A549 (cell line): ENCODE results near the gene TXNDC9. TPM values are rescaled to one million over a fixed set of nuclear protein-coding genes. Genes with fewer than 3 reads are reported as not detected.
A peak's percentile ranks its signal among the peaks of the same experiment; 100 is the strongest.

Experiments used
- ATAC-seq, 2 experiments: fragments of 200-7000 bp in 1 of 2; fragments of >200 bp in 1 of 2; cut with Nextera tagmentation in 1 of 2; cut with Tn5 transposase in 1 of 2; 3 replicates each; pipeline versions ENCODE4 v1.8.0 to v1.9.1; 2018 to 2020; ENCODE audit warnings: mild to moderate bottlenecking in 1 of 2, moderate library complexity in 1 of 2
- CTCF ChIA-PET: fragments of 300-600 bp; sonication (Branson Sonifier 250); formaldehyde crosslinking; extraction: SDS; loops from one replicate; lab custom pipeline; 2021; ENCODE audit warnings: antibody characterized with exemption, inconsistent platforms; lab: Yijun Ruan, JAX
- POLR2A ChIA-PET: fragments of 350-600 bp; formaldehyde crosslinking; extraction: SDS; loops from one replicate; lab custom pipeline; 2021; ENCODE audit warnings: antibody characterized with exemption, inconsistent platforms; lab: Yijun Ruan, JAX
- DNase-seq, 2 experiments: peaks; one replicate each; pipeline versions ENCODE4 v3.0.0 to v3.0.0-alpha.2; 2011 to 2016; ENCODE audit warnings: low read depth in 1 of 2, low spot score in 1 of 2
- FAIRE-seq: peaks from 2 replicates; lab custom pipeline; 2011; peaks lifted over from hg19 to GRCh38; lab: Jason Lieb, UNC
- H3K27ac ChIP-seq, 2 experiments: fragments of >200 bp; sonication (Bioruptor Twin); formaldehyde crosslinking; 3 replicates each; pipeline ENCODE4 v1.5.1; 2016 to 2017
- H3K4me1 ChIP-seq: fragments of >200 bp; sonication (Bioruptor Twin); formaldehyde crosslinking; 3 replicates; pipeline ENCODE4 v1.6.1; 2016
- H3K4me2 ChIP-seq: fragments of >200 bp; sonication (Bioruptor Twin); formaldehyde crosslinking; 3 replicates; pipeline ENCODE4 v1.6.1; 2016
- H3K4me3 ChIP-seq: fragments of >200 bp; sonication (Bioruptor Twin); formaldehyde crosslinking; 3 replicates; pipeline ENCODE4 v1.5.1; 2016
- H3K9me3 ChIP-seq: fragments of >200 bp; sonication (Bioruptor Twin); formaldehyde crosslinking; 3 replicates; pipeline ENCODE4 v1.6.1; 2016
- CBX8 ChIP-seq: fragments of 200-600 bp; sonication (generic); IDR thresholded peaks from 2 replicates; pipeline ENCODE4 v1.6.1; 2016
- CEBPB ChIP-seq, 2 experiments: fragments of >200 bp in 1 of 2; sonication (Bioruptor Twin) in 1 of 2; formaldehyde crosslinking in 1 of 2; IDR thresholded peaks; 2 replicates each; pipeline ENCODE4 v1.6.1; 2012 to 2016
- CHD2 ChIP-seq: fragments of 150-350 bp; IDR thresholded peaks from 2 replicates; pipeline ENCODE4 v1.6.1; 2014; ENCODE audit warnings: low read length; ENCODE audit not compliant: partially characterized antibody
- GATA3 ChIP-seq: IDR thresholded peaks from 2 replicates; pipeline ENCODE4 v1.6.1; 2012; ENCODE audit warnings: borderline replicate concordance
- HOXB13 ChIP-seq: fragments of 250-450 bp; sonication (Bioruptor Pico); IDR thresholded peaks from 2 replicates; pipeline ENCODE4 v1.5.0; 2020; ENCODE audit warnings: low read depth, mild to moderate bottlenecking, moderate library complexity
- JUN ChIP-seq, 2 experiments: fragments of >200 bp; sonication (Bioruptor Twin); formaldehyde crosslinking; IDR thresholded peaks; 2 replicates in 1 of 2; 3 replicates in 1 of 2; pipeline ENCODE4 v1.6.1; 2016 to 2017
- KDM1A ChIP-seq: fragments of 200-600 bp; sonication (generic); IDR thresholded peaks from 2 replicates; pipeline ENCODE4 v1.6.1; 2016; ENCODE audit warnings: low read depth, mild to moderate bottlenecking
- KDM5A ChIP-seq: fragments of 200-600 bp; sonication (generic); IDR thresholded peaks from 2 replicates; pipeline ENCODE4 v1.6.1; 2016; ENCODE audit warnings: antibody characterized with exemption, mild to moderate bottlenecking
- MAFK ChIP-seq: fragments of 450-650 bp; IDR thresholded peaks from 2 replicates; pipeline ENCODE4 v1.6.1; 2014; ENCODE audit not compliant: partially characterized antibody
- NFE2L2 ChIP-seq: fragments of 150-350 bp; conservative IDR thresholded peaks from 2 replicates; pipeline ENCODE4 v1.6.1; 2014; ENCODE audit warnings: low read length
- PHF8 ChIP-seq: fragments of 200-600 bp; sonication (generic); IDR thresholded peaks from 2 replicates; pipeline ENCODE4 v1.6.1; 2016; ENCODE audit warnings: low read depth, mild to moderate bottlenecking, antibody characterized with exemption, moderate library complexity, borderline replicate concordance
- POLR2A ChIP-seq: IDR thresholded peaks from 2 replicates; pipeline ENCODE4 v1.6.1; 2012; ENCODE audit warnings: mild to moderate bottlenecking, low read length
- RFX5 ChIP-seq: fragments of 450-650 bp; IDR thresholded peaks from 2 replicates; pipeline ENCODE4 v1.7.1; 2014; ENCODE audit warnings: antibody characterized with exemption, mild to moderate bottlenecking, moderate library complexity
- TP53 ChIP-seq: fragments of 250-450 bp; sonication (Bioruptor Pico); IDR thresholded peaks from 2 replicates; pipeline ENCODE4 v1.5.0; 2021; ENCODE audit warnings: mild to moderate bottlenecking, moderate library complexity
- ZFP36 ChIP-seq: fragments of 450-650 bp; IDR thresholded peaks from 2 replicates; pipeline ENCODE4 v1.6.1; 2014; ENCODE audit warnings: borderline replicate concordance; ENCODE audit not compliant: partially characterized antibody
- ZNF302 ChIP-seq: fragments of 250-450 bp; sonication (Bioruptor Pico); IDR thresholded peaks from 2 replicates; pipeline ENCODE4 v1.9.0; 2021; ENCODE audit warnings: inconsistent platforms, mild to moderate bottlenecking, moderate library complexity
- WGBS: methylation state at CpG from one replicate; pipeline ENCODE4 v1.1.6; 2017; ENCODE audit errors: missing lambda C conversion rate; 5-methylcytosine and 5-hydroxymethylcytosine counted together
- polyA minus RNA-seq: library from RNA; depleted of rRNA, polyadenylated mRNA; stranded (reverse); fragments of >200 nt; gene quantifications from 2 replicates; pipeline ENCODE4 v1.2.3, GENCODE V29; 2011; rRNA and poly(A)+ RNA removed
- polyA plus RNA-seq, 4 experiments: library from polyadenylated mRNA; depleted of rRNA in 3 of 4; stranded (reverse); fragments of >200 nt; fragmentation: RNase III in 1 of 4; extraction: RNeasy Plus Mini Kit Qiagen cat#74134 plus additional on column Dnase treatment in 1 of 4; gene quantifications; 2 replicates in 3 of 4; 3 replicates in 1 of 4; pipeline ENCODE4 v1.2.3, GENCODE V29; 2011 to 2017
- TF ChIP-seq, protein P1 (sequence below): fragments of 200-600 bp; sonication (generic); IDR thresholded peaks from 2 replicates; pipeline ENCODE4 v1.6.1; 2016; ENCODE audit warnings: antibody characterized with exemption, mild to moderate bottlenecking, moderate library complexity
- TF ChIP-seq, protein P2 (sequence below): fragments of >200 bp; sonication (Bioruptor Twin); formaldehyde crosslinking; IDR thresholded peaks from 3 replicates; pipeline ENCODE4 v1.6.1; 2016
- TF ChIP-seq, protein P3 (sequence below): IDR thresholded peaks from 2 replicates; pipeline ENCODE4 v1.6.1; 2012
- TF ChIP-seq, protein P4 (sequence below): IDR thresholded peaks from 2 replicates; pipeline ENCODE4 v1.6.1; 2012; ENCODE audit warnings: low read depth, borderline replicate concordance
- TF ChIP-seq, protein P5 (sequence below): fragments of 150-350 bp; IDR thresholded peaks from 2 replicates; pipeline ENCODE4 v1.6.1; 2014; ENCODE audit warnings: low read depth, mild to moderate bottlenecking, low read length
- TF ChIP-seq, protein P6 (sequence below): fragments of 250-450 bp; sonication (Bioruptor Pico); IDR thresholded peaks from 2 replicates; pipeline ENCODE4 v1.5.0; 2021; ENCODE audit warnings: mild to moderate bottlenecking, moderate library complexity, borderline replicate concordance
- TF ChIP-seq, protein P7 (sequence below): IDR thresholded peaks from 2 replicates; pipeline ENCODE4 v1.6.1; 2012

The TXNDC9 gene, protein sequence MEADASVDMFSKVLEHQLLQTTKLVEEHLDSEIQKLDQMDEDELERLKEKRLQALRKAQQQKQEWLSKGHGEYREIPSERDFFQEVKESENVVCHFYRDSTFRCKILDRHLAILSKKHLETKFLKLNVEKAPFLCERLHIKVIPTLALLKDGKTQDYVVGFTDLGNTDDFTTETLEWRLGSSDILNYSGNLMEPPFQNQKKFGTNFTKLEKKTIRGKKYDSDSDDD
- polyA plus RNA-seq (2011; rRNA removed) = 53.3 and 65.6 TPM in 2 replicates
- polyA plus RNA-seq (2012; cell fraction: cytosol; rRNA removed) = 22.4 and 25.0 TPM in 2 replicates
- 10.0 and 11.6 TPM in 2 replicates for polyA plus RNA-seq (2012; cell fraction: nucleus; rRNA removed)
- 36.7 to 37.2 TPM (median 36.7 TPM) in 3 replicates for polyA plus RNA-seq (2017; fragmentation: RNase III; extraction: RNeasy Plus Mini Kit Qiagen cat#74134 plus additional on column Dnase treatment)
- 17.1 and 21.2 TPM in 2 replicates for polyA minus RNA-seq

DNA sequence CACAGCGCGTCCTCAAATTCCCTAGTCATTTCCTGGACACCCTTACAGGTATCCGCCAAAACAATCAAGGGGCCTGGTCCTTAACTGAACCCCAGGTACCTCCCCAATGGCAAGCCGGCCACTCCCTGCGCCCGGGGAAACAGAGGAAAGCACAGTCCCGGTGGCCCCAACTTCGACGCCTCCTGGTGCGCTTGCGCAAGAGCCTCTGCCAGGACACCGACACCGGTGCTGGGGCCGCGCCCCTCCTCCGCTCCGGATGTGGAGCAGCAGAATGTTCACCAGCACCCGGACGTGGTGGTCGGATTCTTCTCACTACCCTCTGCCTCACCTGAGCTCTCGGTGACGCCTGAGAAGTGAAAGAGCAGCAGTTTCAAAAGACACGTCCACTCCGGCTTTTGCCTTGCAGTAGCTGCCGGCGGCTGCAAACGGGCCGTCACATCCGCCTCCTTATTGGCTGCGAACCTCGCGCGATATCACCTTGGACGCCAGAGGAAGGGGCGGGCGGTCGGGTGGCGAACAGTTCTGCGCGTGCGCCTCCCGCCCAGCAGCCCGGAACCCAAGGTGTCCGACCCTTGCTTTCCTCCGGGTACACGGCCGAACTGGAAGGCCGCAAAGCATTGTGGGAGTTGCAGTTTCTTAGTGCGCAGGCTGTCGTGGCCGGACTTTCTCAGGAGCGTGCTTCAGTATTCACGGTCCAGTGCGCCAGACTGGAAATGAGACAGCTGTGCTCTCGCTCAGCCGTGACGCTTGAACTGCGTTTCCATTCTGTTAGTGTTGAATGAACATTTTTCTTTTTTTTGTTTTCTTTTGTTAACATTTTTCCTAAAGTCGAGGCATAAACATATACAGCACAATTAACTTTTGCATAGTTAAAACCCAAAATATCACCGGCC, at the start of gene TXNDC9:
Gene TXNDC9 (minus strand): TSS at position 423 of the 893 bp plus-strand sequence. CDS start 3,123 bp downstream, outside the sequence.
- TF ChIP-seq, protein P1, sequence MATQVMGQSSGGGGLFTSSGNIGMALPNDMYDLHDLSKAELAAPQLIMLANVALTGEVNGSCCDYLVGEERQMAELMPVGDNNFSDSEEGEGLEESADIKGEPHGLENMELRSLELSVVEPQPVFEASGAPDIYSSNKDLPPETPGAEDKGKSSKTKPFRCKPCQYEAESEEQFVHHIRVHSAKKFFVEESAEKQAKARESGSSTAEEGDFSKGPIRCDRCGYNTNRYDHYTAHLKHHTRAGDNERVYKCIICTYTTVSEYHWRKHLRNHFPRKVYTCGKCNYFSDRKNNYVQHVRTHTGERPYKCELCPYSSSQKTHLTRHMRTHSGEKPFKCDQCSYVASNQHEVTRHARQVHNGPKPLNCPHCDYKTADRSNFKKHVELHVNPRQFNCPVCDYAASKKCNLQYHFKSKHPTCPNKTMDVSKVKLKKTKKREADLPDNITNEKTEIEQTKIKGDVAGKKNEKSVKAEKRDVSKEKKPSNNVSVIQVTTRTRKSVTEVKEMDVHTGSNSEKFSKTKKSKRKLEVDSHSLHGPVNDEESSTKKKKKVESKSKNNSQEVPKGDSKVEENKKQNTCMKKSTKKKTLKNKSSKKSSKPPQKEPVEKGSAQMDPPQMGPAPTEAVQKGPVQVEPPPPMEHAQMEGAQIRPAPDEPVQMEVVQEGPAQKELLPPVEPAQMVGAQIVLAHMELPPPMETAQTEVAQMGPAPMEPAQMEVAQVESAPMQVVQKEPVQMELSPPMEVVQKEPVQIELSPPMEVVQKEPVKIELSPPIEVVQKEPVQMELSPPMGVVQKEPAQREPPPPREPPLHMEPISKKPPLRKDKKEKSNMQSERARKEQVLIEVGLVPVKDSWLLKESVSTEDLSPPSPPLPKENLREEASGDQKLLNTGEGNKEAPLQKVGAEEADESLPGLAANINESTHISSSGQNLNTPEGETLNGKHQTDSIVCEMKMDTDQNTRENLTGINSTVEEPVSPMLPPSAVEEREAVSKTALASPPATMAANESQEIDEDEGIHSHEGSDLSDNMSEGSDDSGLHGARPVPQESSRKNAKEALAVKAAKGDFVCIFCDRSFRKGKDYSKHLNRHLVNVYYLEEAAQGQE = peak; percentile 61
- TF ChIP-seq PHF8 = peak; percentile 85; the same call in 1 of the 2 replicates
- peak; percentile 20 for TF ChIP-seq MAFK
- 0 out of 2 replicates have a peak, but pooled peaks have one; percentile 21 for TF ChIP-seq GATA3
- TF ChIP-seq TP53 (CRISPR knock-in tag) = no peak
- TF ChIP-seq KDM1A = no peak
- TF ChIP-seq, protein P2, sequence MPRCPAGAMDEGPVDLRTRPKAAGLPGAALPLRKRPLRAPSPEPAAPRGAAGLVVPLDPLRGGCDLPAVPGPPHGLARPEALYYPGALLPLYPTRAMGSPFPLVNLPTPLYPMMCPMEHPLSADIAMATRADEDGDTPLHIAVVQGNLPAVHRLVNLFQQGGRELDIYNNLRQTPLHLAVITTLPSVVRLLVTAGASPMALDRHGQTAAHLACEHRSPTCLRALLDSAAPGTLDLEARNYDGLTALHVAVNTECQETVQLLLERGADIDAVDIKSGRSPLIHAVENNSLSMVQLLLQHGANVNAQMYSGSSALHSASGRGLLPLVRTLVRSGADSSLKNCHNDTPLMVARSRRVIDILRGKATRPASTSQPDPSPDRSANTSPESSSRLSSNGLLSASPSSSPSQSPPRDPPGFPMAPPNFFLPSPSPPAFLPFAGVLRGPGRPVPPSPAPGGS = peak; percentile 91
- TF ChIP-seq ZNF302 = no peak
- TF ChIP-seq, protein P3, sequence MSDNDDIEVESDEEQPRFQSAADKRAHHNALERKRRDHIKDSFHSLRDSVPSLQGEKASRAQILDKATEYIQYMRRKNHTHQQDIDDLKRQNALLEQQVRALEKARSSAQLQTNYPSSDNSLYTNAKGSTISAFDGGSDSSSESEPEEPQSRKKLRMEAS = peak; percentile 78
- TF ChIP-seq, protein P4, sequence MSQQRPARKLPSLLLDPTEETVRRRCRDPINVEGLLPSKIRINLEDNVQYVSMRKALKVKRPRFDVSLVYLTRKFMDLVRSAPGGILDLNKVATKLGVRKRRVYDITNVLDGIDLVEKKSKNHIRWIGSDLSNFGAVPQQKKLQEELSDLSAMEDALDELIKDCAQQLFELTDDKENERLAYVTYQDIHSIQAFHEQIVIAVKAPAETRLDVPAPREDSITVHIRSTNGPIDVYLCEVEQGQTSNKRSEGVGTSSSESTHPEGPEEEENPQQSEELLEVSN = 0 out of 2 replicates have a peak, but pooled peaks have one; percentile 33
- TF ChIP-seq POLR2A = peak; percentile 76
- peak; percentile 53 for TF ChIP-seq KDM5A
- TF ChIP-seq CHD2 = peak; percentile 64
- TF ChIP-seq CEBPB (IDR thresholded peaks at IDR 0.05) = peak; percentile 92 to 97
- TF ChIP-seq JUN (IDR thresholded peaks at IDR 0.05) = peak; percentile 59 to 94; a peak in 4 of 5 replicates
- no peak for FAIRE-seq
- under 1% methylated on average over 28 of the region's 60 CpGs for WGBS
- ChIA-PET CTCF (interaction anchor here (0.5 to 3.0 kb wide), 13 partner anchors 10 to 156 kb away, joined by 3 to 18 read pairs (median 4); no protein-coding TSS in a partner anchor), POLR2A (interaction anchor here (0.6 to 2.9 kb wide), 9 partner anchors 12 to 687 kb away, joined by 3 to 19 read pairs (median 7); partner anchors contain the start of genes LIPT1, MITD1, MRPL30 and REV1)
- DNase-seq = peak; percentile 89 to 100
- peak; percentile 83 to 89 for ATAC-seq
- Histone ChIP-seq H3K27ac (peak within 1 kb of the TSS; percentile 91 to 95), H3K4me2 (peak within 1 kb of the TSS; percentile 99), H3K4me3 (peak within 1 kb of the TSS; percentile 88), H3K4me1 (peaks cover 42% of the 10 kb centered on the region), H3K9me3 (no peaks in the 10 kb centered on the region)

DNA sequence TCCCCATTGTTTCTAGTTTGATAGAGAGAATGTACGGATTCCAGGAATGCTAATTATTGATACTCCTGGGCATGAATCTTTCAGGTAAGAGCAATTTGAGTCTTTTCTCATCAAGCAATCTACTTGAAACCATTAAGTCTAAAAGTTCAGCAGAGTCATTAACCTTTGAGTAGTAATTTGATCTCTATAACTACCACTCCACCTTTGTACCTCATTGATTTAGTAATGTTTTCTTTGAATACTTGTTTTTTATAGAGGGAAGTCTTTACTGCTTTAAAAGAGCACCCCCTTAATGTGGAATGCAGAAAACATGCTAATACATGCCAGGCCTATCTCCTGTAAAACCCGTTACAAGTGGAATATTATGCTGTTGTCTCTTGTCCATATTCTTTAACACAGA, 46.0 kb upstream of the TXNDC9 start:
- 95% methylated on average over 2 of the region's 2 CpGs for WGBS
- DNase-seq (no peak), ATAC-seq (no peak), FAIRE-seq (no peak)
- POLR2A ChIA-PET = no interaction called here
- CTCF ChIA-PET = interaction anchor here (2.3 kb wide), 1 partner anchor 16 kb away, joined by 9 read pairs; no protein-coding TSS in a partner anchor
- H3K4me2 ChIP-seq = no peak overlapping the region
- no peaks in the 10 kb centered on the region for H3K9me3 ChIP-seq
- no peak overlapping the region for H3K4me3 ChIP-seq
- no peaks in the 10 kb centered on the region for H3K4me1 ChIP-seq
- H3K27ac ChIP-seq = no peak overlapping the region
- TF ChIP-seq CBX8 (no peak), RFX5 (no peak), GATA3 (no peak), NFE2L2 (no peak), POLR2A (no peak), ZNF302 (no peak), KDM1A (no peak), HOXB13 (CRISPR knock-in tag) (no peak), ZFP36 (no peak)
- TF ChIP-seq, protein P5, sequence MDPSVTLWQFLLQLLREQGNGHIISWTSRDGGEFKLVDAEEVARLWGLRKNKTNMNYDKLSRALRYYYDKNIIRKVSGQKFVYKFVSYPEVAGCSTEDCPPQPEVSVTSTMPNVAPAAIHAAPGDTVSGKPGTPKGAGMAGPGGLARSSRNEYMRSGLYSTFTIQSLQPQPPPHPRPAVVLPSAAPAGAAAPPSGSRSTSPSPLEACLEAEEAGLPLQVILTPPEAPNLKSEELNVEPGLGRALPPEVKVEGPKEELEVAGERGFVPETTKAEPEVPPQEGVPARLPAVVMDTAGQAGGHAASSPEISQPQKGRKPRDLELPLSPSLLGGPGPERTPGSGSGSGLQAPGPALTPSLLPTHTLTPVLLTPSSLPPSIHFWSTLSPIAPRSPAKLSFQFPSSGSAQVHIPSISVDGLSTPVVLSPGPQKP = no peak
- TF ChIP-seq, protein P6, sequence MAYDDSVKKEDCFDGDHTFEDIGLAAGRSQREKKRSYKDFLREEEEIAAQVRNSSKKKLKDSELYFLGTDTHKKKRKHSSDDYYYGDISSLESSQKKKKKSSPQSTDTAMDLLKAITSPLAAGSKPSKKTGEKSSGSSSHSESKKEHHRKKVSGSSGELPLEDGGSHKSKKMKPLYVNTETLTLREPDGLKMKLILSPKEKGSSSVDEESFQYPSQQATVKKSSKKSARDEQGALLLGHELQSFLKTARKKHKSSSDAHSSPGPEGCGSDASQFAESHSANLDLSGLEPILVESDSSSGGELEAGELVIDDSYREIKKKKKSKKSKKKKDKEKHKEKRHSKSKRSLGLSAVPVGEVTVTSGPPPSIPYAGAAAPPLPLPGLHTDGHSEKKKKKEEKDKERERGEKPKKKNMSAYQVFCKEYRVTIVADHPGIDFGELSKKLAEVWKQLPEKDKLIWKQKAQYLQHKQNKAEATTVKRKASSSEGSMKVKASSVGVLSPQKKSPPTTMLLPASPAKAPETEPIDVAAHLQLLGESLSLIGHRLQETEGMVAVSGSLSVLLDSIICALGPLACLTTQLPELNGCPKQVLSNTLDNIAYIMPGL = no peak
- TF ChIP-seq, protein P7, sequence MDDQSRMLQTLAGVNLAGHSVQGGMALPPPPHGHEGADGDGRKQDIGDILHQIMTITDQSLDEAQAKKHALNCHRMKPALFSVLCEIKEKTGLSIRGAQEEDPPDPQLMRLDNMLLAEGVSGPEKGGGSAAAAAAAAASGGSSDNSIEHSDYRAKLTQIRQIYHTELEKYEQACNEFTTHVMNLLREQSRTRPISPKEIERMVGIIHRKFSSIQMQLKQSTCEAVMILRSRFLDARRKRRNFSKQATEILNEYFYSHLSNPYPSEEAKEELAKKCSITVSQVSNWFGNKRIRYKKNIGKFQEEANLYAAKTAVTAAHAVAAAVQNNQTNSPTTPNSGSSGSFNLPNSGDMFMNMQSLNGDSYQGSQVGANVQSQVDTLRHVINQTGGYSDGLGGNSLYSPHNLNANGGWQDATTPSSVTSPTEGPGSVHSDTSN = no peak
